Vagina (tissue), 2 donors: ENCODE data around the gene TLK2. TPM values are rescaled to one million over a fixed set of nuclear protein-coding genes. Genes with fewer than 3 reads are reported as not detected.

Experiments
- DNase-seq, 2 donors: peaks; one replicate each; pipeline ENCODE4 v3.0.0-alpha.2; 2017; ENCODE audit errors: extremely low spot score in 2 of 2
- H3K27ac ChIP-seq: fragments of 200-600 bp; sonication (generic); one replicate; pipeline ENCODE4 v1.5.1; 2019
- H3K27me3 ChIP-seq: fragments of 200-600 bp; sonication (generic); one replicate; pipeline ENCODE4 v1.5.1; 2019
- H3K36me3 ChIP-seq, 2 donors: fragments of 200-600 bp; sonication (generic); one replicate each; pipeline ENCODE4 v1.5.1; 2017 to 2019
- H3K4me1 ChIP-seq: fragments of 200-600 bp; sonication (generic); one replicate; pipeline ENCODE4 v1.5.1; 2019
- H3K4me3 ChIP-seq, 2 donors: fragments of 200-600 bp; sonication (generic); 1 replicate in 1 of 2; 2 replicates in 1 of 2; pipeline ENCODE4 v1.5.1; 2016 to 2019
- H3K9me3 ChIP-seq: fragments of 200-600 bp; sonication (generic); one replicate; pipeline ENCODE4 v1.5.1; 2019
- POLR2A ChIP-seq, 2 donors: fragments of 450-650 bp; IDR thresholded peaks; one replicate each; pipeline ENCODE4 v1.6.1; 2017; ENCODE audit warnings: antibody characterized with exemption in 2 of 2, mild to moderate bottlenecking in 2 of 2, moderate library complexity in 2 of 2
- POLR2AphosphoS5 ChIP-seq, 2 donors: sonication (generic); formaldehyde crosslinking; IDR thresholded peaks; one replicate each; pipeline ENCODE4 v1.9.0; 2017; ENCODE audit warnings: antibody characterized with exemption in 2 of 2, mild to moderate bottlenecking in 2 of 2, low read depth in 1 of 2; ENCODE audit not compliant: insufficient read depth in 1 of 2
- intact Hi-C: fragments of 100-400 bp; cut with DNase I; formaldehyde crosslinking; loops from one replicate; pipeline ENCODE4 v1.15.1; 2023
- total RNA-seq: library from RNA; depleted of rRNA; stranded (reverse); fragments of >200 nt; gene quantifications from one replicate; pipeline ENCODE4 v1.2.3, GENCODE V29; 2016
- TF ChIP-seq, protein P1 (sequence below), 3 experiments: fragments of 450-650 bp in 2 of 3; fragments of 200-600 bp in 1 of 3; sonication (generic) in 1 of 3; IDR thresholded peaks; one replicate each; pipeline ENCODE4 v1.5.1; 2017 to 2019; ENCODE audit warnings: antibody characterized with exemption in 3 of 3, mild to moderate bottlenecking in 2 of 3, moderate library complexity in 2 of 3

TLK2 gene
- total RNA-seq, 1 donor from 2014 or later, result 40.3 TPM

DNA sequence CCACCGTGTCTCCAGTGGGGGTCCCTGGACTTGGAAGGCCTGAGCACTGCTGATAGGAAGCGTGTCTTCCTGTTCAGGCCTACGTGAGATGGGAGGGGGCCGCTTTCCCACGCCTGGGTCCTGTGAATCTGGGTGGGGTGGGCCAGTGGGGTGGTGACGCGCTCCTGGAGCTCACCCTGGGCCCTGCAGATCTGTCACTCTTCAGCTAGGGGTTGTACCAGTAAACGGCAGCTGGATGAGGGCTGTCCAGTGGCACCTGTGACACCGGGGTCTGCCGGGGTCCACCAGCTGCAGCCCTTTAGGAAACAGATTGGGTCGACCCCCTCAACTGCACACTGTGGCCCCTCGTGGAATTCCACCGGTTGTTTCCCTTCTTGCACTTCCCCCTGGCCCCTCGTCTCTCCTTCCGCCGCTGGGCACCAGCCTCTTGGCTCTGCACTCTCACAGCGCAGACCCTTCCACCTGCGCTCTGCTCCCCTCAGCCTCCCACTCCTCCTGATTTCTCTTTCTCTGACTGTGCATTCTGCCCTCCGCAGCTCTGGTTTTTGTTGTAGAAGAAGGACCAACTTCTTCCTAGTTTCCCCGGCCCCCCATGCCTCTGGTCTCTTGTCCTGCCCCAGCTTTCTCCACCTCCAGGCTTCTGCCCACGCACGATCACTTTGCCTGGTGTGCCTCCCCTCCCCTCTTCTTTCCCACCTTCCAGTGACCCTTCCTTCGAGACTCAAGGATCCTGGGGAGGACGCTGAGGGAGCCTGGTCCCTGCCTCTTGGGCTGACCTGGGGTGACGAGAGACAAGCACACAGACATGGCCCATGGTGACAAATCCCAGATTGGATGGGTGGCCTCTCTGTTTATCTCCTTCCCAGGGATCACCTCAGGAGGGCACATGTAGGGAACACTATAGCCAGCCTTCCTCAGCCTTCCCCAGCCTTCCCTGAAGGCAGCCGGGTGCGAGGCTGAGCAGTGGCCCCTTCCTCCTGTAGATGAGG lies 153.6 kb downstream of the TLK2 start:
- TF ChIP-seq, protein P1, sequence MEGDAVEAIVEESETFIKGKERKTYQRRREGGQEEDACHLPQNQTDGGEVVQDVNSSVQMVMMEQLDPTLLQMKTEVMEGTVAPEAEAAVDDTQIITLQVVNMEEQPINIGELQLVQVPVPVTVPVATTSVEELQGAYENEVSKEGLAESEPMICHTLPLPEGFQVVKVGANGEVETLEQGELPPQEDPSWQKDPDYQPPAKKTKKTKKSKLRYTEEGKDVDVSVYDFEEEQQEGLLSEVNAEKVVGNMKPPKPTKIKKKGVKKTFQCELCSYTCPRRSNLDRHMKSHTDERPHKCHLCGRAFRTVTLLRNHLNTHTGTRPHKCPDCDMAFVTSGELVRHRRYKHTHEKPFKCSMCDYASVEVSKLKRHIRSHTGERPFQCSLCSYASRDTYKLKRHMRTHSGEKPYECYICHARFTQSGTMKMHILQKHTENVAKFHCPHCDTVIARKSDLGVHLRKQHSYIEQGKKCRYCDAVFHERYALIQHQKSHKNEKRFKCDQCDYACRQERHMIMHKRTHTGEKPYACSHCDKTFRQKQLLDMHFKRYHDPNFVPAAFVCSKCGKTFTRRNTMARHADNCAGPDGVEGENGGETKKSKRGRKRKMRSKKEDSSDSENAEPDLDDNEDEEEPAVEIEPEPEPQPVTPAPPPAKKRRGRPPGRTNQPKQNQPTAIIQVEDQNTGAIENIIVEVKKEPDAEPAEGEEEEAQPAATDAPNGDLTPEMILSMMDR (IDR thresholded peaks at IDR 0.05), result no peak
- TF ChIP-seq POLR2A (IDR thresholded peaks at IDR 0.05) (no peak), POLR2AphosphoS5 (IDR thresholded peaks at IDR 0.05; ENCODE audit: insufficient read depth in 1 of 2, low read depth in 1 of 2) (no peak)
- no peak overlapping the region for H3K27ac ChIP-seq

DNA sequence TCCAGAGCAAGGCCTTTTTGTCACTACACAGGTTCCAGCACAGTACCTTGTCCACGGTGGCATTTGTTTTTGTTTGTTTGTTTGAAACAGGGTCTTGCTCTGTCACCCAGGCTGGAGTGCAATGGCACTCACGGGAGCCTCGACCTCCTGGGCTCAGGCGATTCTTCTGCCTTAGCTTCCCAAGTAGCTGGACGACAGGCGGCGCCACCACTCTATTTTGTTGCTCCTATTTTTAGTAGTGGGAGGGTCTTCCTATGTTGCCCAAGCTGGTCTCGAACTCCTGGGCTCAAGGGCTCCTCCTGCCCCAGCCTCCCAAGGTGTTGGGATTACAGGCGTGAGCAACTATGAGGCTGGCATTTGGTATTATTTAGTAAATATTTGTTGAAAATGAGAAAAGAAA lies 159.2 kb downstream of the TLK2 start:
- H3K9me3 ChIP-seq, result no peaks in the 10 kb centered on the region
- no peak overlapping the region for H3K4me3 ChIP-seq
- intact Hi-C loops, result no loop called here
- no peak overlapping the region for H3K27ac ChIP-seq
- TF ChIP-seq POLR2AphosphoS5 (IDR thresholded peaks at IDR 0.05; ENCODE audit: insufficient read depth in 1 of 2, low read depth in 1 of 2) (no peak), POLR2A (IDR thresholded peaks at IDR 0.05) (no peak)
- TF ChIP-seq, protein P1 (IDR thresholded peaks at IDR 0.05), result no peak
- no peaks in the 10 kb centered on the region for H3K36me3 ChIP-seq
- no peaks in the 10 kb centered on the region for H3K27me3 ChIP-seq
- DNase-seq, result no peak
- H3K4me1 ChIP-seq, result peaks cover 5% of the 10 kb centered on the region

More for the DNA sequence above, 153.6 kb downstream of the TLK2 start:
- no peaks in the 10 kb centered on the region for H3K9me3 ChIP-seq
- intact Hi-C loops, result no loop called here
- H3K36me3 ChIP-seq, result no peaks in the 10 kb centered on the region
- no peaks in the 10 kb centered on the region for H3K27me3 ChIP-seq
- H3K4me1 ChIP-seq, result peaks cover 35% of the 10 kb centered on the region
- no peak overlapping the region for H3K4me3 ChIP-seq
- no peak for DNase-seq

DNA sequence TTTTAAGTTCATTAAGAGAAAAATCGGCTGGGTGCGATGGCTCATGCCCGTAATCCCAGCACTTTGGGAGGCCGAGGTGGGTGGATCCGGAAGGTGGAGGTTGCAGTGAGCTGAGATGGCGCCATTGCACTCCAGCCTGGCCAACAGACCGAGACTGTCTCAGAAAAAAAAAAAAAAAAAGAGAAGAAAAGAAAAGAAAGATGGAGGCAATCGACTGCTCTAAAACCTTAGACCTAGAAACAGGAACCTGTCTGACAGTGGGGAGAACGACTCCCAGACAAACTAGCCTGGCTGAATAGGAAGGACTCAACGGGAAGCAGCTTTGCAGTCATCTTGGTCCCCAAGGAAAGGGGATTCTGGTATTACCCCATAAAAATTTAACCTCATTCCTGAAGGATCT lies 162.5 kb downstream of the TLK2 start:
- no peaks in the 10 kb centered on the region for H3K9me3 ChIP-seq
- no peaks in the 10 kb centered on the region for H3K4me1 ChIP-seq
- no peak overlapping the region for H3K27ac ChIP-seq
- H3K36me3 ChIP-seq, result no peaks in the 10 kb centered on the region
- intact Hi-C loops, result no loop called here
- H3K27me3 ChIP-seq, result no peaks in the 10 kb centered on the region
- TF ChIP-seq POLR2AphosphoS5 (IDR thresholded peaks at IDR 0.05; ENCODE audit: insufficient read depth in 1 of 2, low read depth in 1 of 2) (no peak), POLR2A (IDR thresholded peaks at IDR 0.05) (no peak)
- TF ChIP-seq, protein P1 (IDR thresholded peaks at IDR 0.05), result no peak
- DNase-seq, result no peak
- no peak overlapping the region for H3K4me3 ChIP-seq

DNA sequence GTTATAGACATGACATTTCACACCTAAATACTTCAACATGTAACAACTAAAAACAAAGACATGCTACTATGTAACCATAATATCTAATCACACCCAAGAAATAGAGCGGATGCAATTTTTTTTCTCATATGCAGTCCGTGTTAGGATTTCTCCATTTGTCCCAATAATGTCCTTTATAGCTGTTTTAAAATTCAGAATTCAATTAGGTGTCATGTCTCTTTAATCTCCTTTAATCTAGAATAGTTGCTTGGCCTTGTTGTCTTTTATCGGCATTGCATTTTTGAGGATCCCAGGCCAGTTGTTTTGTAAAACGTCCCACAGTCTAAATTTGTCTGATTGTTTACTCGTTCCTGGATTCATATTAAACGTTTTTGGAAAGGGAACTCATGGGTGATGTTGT lies 163.3 kb downstream of the TLK2 start:
- Histone ChIP-seq H3K36me3 (no peaks in the 10 kb centered on the region), H3K27ac (no peak overlapping the region), H3K27me3 (no peaks in the 10 kb centered on the region), H3K4me1 (no peaks in the 10 kb centered on the region), H3K9me3 (no peaks in the 10 kb centered on the region), H3K4me3 (no peak overlapping the region)
- no peak for TF ChIP-seq POLR2A (IDR thresholded peaks at IDR 0.05)
- intact Hi-C loops, result no loop called here
- DNase-seq, result no peak

DNA sequence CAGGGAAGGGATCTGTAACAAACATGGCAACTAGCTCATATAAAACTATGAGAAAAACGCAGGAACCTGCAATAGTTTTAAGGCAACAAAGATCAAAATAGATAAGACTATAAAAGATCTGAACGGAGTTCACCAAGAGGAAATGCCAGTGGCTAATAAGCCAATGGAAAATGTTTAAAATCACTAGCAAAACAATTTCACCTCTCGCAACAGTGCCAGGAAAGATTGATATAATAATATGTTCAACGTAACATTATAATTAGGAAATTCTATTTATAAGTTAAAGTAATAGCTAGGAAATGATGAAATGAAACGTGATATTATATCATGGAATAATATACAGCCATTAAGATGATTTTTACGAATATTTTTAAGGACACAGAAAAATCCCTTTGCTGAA lies 164.9 kb downstream of the TLK2 start:
- Histone ChIP-seq H3K4me1 (peaks cover 11% of the 10 kb centered on the region), H3K27ac (no peak overlapping the region), H3K4me3 (no peak overlapping the region), H3K9me3 (no peaks in the 10 kb centered on the region), H3K36me3 (no peaks in the 10 kb centered on the region), H3K27me3 (no peaks in the 10 kb centered on the region)
- DNase-seq, result no peak
- intact Hi-C loops, result no loop called here
- TF ChIP-seq, protein P1 (IDR thresholded peaks at IDR 0.05), result no peak
- TF ChIP-seq POLR2AphosphoS5 (IDR thresholded peaks at IDR 0.05; ENCODE audit: insufficient read depth in 1 of 2, low read depth in 1 of 2), result no peak
- TF ChIP-seq POLR2A (IDR thresholded peaks at IDR 0.05), result no peak
